BLaER1 (cell line): ENCODE data around the gene PUDP.

ENCODE experiments used
- H3K27ac ChIP-seq: shearing (Covaris generic); formaldehyde crosslinking; 2 replicates; pipeline ENCODE4 v1.8.1; 2022
- H3K27me3 ChIP-seq: shearing (Covaris generic); formaldehyde crosslinking; 2 replicates; pipeline ENCODE4 v1.8.1; 2022
- H3K36me3 ChIP-seq: shearing (Covaris generic); formaldehyde crosslinking; 2 replicates; pipeline ENCODE4 v1.8.1; 2022
- H3K4me1 ChIP-seq: shearing (Covaris generic); formaldehyde crosslinking; 2 replicates; pipeline ENCODE4 v1.8.1; 2022
- H3K4me2 ChIP-seq: shearing (Covaris generic); formaldehyde crosslinking; 2 replicates; pipeline ENCODE4 v1.8.1; 2022
- H3K4me3 ChIP-seq: shearing (Covaris generic); formaldehyde crosslinking; 2 replicates; pipeline ENCODE4 v1.8.1; 2022
- H3K9ac ChIP-seq: shearing (Covaris generic); formaldehyde crosslinking; 2 replicates; pipeline ENCODE4 v1.8.1; 2022
- H3K9me3 ChIP-seq: shearing (Covaris generic); formaldehyde crosslinking; 2 replicates; pipeline ENCODE4 v1.8.1; 2022
- H4K20me1 ChIP-seq: shearing (Covaris generic); formaldehyde crosslinking; 2 replicates; pipeline ENCODE4 v1.8.1; 2022
- Cebpa-rat ChIP-seq: shearing (Covaris generic); IDR thresholded peaks from 2 replicates; pipeline ENCODE4 v1.8.1; 2022

The PUDP gene

GRCh38 chrX:7069556-7069955, 78.4 kb downstream of the PUDP start:
- Histone ChIP-seq H3K4me3 (no peak overlapping the region), H3K36me3 (peaks cover 77% of the 10 kb centered on the region), H3K9ac (peak overlapping the region; percentile 38; the same call in 1 of the 2 replicates), H3K9me3 (peaks cover 29% of the 10 kb centered on the region), H3K4me1 (peaks cover 59% of the 10 kb centered on the region), H4K20me1 (no peaks in the 10 kb centered on the region), H3K27me3 (no peaks in the 10 kb centered on the region), H3K4me2 (peak overlapping the region; percentile 75), H3K27ac (peak overlapping the region; percentile 67)
- no peak for TF ChIP-seq Cebpa-rat

- Histone ChIP-seq H3K27ac (peak overlapping the region; percentile 67), H3K27me3 (no peaks in the 10 kb centered on the region), H4K20me1 (no peaks in the 10 kb centered on the region), H3K4me3 (no peak overlapping the region), H3K36me3 (peaks cover 78% of the 10 kb centered on the region), H3K9me3 (peaks cover 29% of the 10 kb centered on the region), H3K9ac (peak overlapping the region; percentile 38; the same call in 1 of the 2 replicates), H3K4me2 (peak overlapping the region; percentile 75), H3K4me1 (peaks cover 53% of the 10 kb centered on the region)
- TF ChIP-seq Cebpa-rat, result no peak
These were observed 79.0 kb downstream of the PUDP start for GRCh38 chrX:7068939-7069367.

DNA sequence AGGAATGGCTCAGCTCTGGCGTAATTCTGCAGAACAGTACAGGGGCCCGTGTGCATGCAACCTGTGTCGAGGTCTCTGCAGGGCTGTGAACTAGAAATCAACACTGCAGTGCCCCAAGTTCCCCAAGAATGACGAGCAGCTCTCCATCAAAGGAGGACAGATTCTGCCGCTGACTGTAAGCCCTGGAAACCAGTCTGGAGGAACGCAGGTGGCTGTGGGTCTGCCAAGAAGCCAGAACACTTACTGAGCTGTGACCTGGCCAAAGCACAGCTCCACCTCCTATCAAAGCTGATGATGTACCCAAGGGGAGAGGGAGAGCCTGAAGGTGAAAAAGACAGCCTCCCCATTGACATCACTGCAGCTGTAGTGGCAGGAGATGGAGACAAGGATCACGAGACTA, 80.7 kb downstream of the PUDP start:
- H3K36me3 ChIP-seq, result peaks cover 81% of the 10 kb centered on the region
- H3K4me1 ChIP-seq, result peaks cover 46% of the 10 kb centered on the region
- H3K27ac ChIP-seq, result 0 out of 2 replicates have a peak overlapping the region, but pooled peaks have one; percentile 13
- no peak for TF ChIP-seq Cebpa-rat
- no peak overlapping the region for H3K9ac ChIP-seq
- H3K4me3 ChIP-seq, result no peak overlapping the region
- peaks cover 29% of the 10 kb centered on the region for H3K9me3 ChIP-seq
- H3K27me3 ChIP-seq, result no peaks in the 10 kb centered on the region
- peak overlapping the region; percentile 14; the same call in 1 of the 2 replicates for H3K4me2 ChIP-seq
- H4K20me1 ChIP-seq, result no peaks in the 10 kb centered on the region

GRCh38 chrX:7065473-7065872, 82.5 kb downstream of the PUDP start:
- no peak overlapping the region for H3K27ac ChIP-seq
- H3K4me1 ChIP-seq, result peaks cover 35% of the 10 kb centered on the region

GRCh38 chrX:7062903-7063302, 85.0 kb downstream of the PUDP start:
- Histone ChIP-seq H3K4me1 (peaks cover 9% of the 10 kb centered on the region), H4K20me1 (no peaks in the 10 kb centered on the region), H3K27ac (no peak overlapping the region), H3K9me3 (peaks cover 33% of the 10 kb centered on the region), H3K36me3 (peaks cover 100% of the 10 kb centered on the region), H3K9ac (no peak overlapping the region), H3K4me2 (no peak overlapping the region), H3K27me3 (no peaks in the 10 kb centered on the region), H3K4me3 (no peak overlapping the region)
- TF ChIP-seq Cebpa-rat, result no peak

More at GRCh38 chrX:7065473-7065872, 82.5 kb downstream of the PUDP start:
- no peak overlapping the region for H3K9ac ChIP-seq
- TF ChIP-seq Cebpa-rat, result no peak
- peaks cover 87% of the 10 kb centered on the region for H3K36me3 ChIP-seq
- H4K20me1 ChIP-seq, result no peaks in the 10 kb centered on the region
- H3K27me3 ChIP-seq, result no peaks in the 10 kb centered on the region
- H3K4me2 ChIP-seq, result no peak overlapping the region
- H3K4me3 ChIP-seq, result no peak overlapping the region
- peaks cover 35% of the 10 kb centered on the region for H3K9me3 ChIP-seq

GRCh38 chrX:7062276-7062675, 85.7 kb downstream of the PUDP start:
- H3K4me3 ChIP-seq, result no peak overlapping the region
- H3K9me3 ChIP-seq, result peaks cover 32% of the 10 kb centered on the region
- no peaks in the 10 kb centered on the region for H4K20me1 ChIP-seq
- H3K36me3 ChIP-seq, result peaks cover 100% of the 10 kb centered on the region
- H3K27me3 ChIP-seq, result no peaks in the 10 kb centered on the region
- peaks cover 3% of the 10 kb centered on the region for H3K4me1 ChIP-seq
- TF ChIP-seq Cebpa-rat, result no peak
- H3K9ac ChIP-seq, result no peak overlapping the region
- H3K4me2 ChIP-seq, result no peak overlapping the region
- H3K27ac ChIP-seq, result peak overlapping the region; percentile 35; the same call in 1 of the 2 replicates

GRCh38 chrX:7061429-7061828, 86.5 kb downstream of the PUDP start:
- no peak for TF ChIP-seq Cebpa-rat
- Histone ChIP-seq H3K27me3 (no peaks in the 10 kb centered on the region), H3K4me2 (no peak overlapping the region), H3K36me3 (peaks cover 100% of the 10 kb centered on the region), H3K9me3 (peaks cover 26% of the 10 kb centered on the region), H3K4me1 (no peaks in the 10 kb centered on the region), H3K4me3 (no peak overlapping the region), H4K20me1 (no peaks in the 10 kb centered on the region), H3K27ac (no peak overlapping the region), H3K9ac (no peak overlapping the region)

DNA sequence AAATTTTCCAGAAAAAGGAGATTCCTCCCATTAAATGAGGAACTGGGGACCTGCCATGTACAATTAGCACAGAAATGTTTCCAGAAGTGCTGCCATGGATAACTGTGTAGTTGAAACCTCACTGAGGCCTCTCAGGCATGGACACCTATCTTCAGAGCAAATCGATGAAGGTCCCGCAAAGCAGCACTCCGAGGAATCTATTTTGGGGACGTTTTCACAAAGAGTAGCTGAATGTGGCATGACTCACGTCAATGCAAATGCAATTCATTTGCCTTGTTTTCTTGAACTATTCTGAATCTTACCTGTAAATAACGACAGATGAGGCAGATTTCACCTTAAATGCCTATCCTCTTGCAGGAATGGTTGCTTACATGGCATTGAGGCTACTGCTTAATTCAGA, 87.5 kb downstream of the PUDP start:
- no peak overlapping the region for H3K9ac ChIP-seq
- H4K20me1 ChIP-seq, result no peaks in the 10 kb centered on the region
- H3K9me3 ChIP-seq, result 0 out of 2 replicates have a peak, but pooled peaks cover 18% of the 10 kb centered on the region
- TF ChIP-seq Cebpa-rat, result no peak
- no peaks in the 10 kb centered on the region for H3K27me3 ChIP-seq
- peaks cover 99% of the 10 kb centered on the region for H3K36me3 ChIP-seq
- no peak overlapping the region for H3K27ac ChIP-seq
- H3K4me3 ChIP-seq, result no peak overlapping the region
- H3K4me2 ChIP-seq, result no peak overlapping the region
- no peaks in the 10 kb centered on the region for H3K4me1 ChIP-seq

- peaks cover 99% of the 10 kb centered on the region for H3K36me3 ChIP-seq
- 0 out of 2 replicates have a peak, but pooled peaks cover 18% of the 10 kb centered on the region for H3K9me3 ChIP-seq
- no peak for TF ChIP-seq Cebpa-rat
- no peak overlapping the region for H3K9ac ChIP-seq
- no peaks in the 10 kb centered on the region for H3K4me1 ChIP-seq
- H3K4me2 ChIP-seq, result no peak overlapping the region
- no peaks in the 10 kb centered on the region for H4K20me1 ChIP-seq
- H3K4me3 ChIP-seq, result no peak overlapping the region
- no peaks in the 10 kb centered on the region for H3K27me3 ChIP-seq
- H3K27ac ChIP-seq, result no peak overlapping the region
These were observed 88.1 kb downstream of the PUDP start for GRCh38 chrX:7059859-7060258.

DNA sequence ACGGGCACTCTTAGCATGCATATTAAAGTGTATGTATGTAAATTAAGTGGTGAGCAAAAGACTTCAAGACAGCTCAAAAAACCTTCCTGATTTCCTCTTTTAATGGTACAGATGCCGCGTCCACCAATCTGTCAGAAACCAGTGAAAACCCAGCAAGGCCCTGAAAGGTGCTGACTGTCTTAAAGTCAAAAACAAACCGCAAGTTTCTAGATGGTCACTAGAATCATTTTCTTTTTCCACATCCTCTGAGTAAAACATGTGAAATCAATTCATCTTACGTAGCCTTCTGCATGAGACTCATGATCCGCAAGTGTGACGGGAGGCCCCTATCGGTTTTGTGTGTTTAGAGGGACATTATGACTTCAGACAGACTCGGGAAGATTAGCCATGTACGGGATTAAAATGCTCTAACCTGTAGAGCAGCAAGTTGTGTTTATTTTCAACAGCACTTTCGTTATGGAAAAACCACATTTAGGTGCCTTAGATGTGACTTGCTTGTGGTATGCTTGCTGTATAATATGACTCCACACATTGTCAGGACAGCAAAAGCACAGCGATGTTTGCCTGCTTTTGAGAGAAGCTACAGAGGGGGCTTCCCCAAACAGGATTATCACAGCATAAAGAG, 88.6 kb downstream of the PUDP start:
- H3K4me2 ChIP-seq, result no peak overlapping the region
- H3K9ac ChIP-seq, result no peak overlapping the region

More for the DNA sequence above, 88.6 kb downstream of the PUDP start:
- Histone ChIP-seq H3K4me1 (no peaks in the 10 kb centered on the region), H3K27me3 (no peaks in the 10 kb centered on the region), H3K36me3 (peaks cover 99% of the 10 kb centered on the region), H3K4me3 (no peak overlapping the region), H3K9me3 (0 out of 2 replicates have a peak, but pooled peaks cover 18% of the 10 kb centered on the region), H4K20me1 (no peaks in the 10 kb centered on the region), H3K27ac (no peak overlapping the region)
- TF ChIP-seq Cebpa-rat, result no peak
